Cortex of kidney (tissue), 1 donor: ENCODE measurements around the gene KDELR3.

Experiments
- DNase-seq: peaks from one replicate; lab custom pipeline; 2025; lab: John Stamatoyannopoulos, UW

KDELR3 gene

GRCh38 chr22:38440747-38441350, 27.0 kb upstream of the KDELR3 start:
- no peak for DNase-seq

GRCh38 chr22:38441620-38442287, 26.1 kb upstream of the KDELR3 start:
- DNase-seq, result no peak

- no peak for DNase-seq
Measured at GRCh38 chr22:38442967-38443627, 24.8 kb upstream of the KDELR3 start.

GRCh38 chr22:38443628-38444521, 24.0 kb upstream of the KDELR3 start:
- no peak for DNase-seq

GRCh38 chr22:38444783-38445182, 23.1 kb upstream of the KDELR3 start:
- no peak for DNase-seq

- no peak for DNase-seq
Measured at GRCh38 chr22:38446018-38446601, 21.8 kb upstream of the KDELR3 start.

GRCh38 chr22:38448945-38449745, 18.8 kb upstream of the KDELR3 start:
- no peak for DNase-seq

- no peak for DNase-seq
Measured at GRCh38 chr22:38449776-38450175, 18.1 kb upstream of the KDELR3 start.

- no peak for DNase-seq
Measured at GRCh38 chr22:38450234-38450797, 17.6 kb upstream of the KDELR3 start.

GRCh38 chr22:38451404-38451803, 16.5 kb upstream of the KDELR3 start:
- no peak for DNase-seq

- DNase-seq, result no peak
Measured at GRCh38 chr22:38451864-38452263, 16.0 kb upstream of the KDELR3 start.

- no peak for DNase-seq
Measured at GRCh38 chr22:38452373-38453065, 15.4 kb upstream of the KDELR3 start.

GRCh38 chr22:38453066-38453672, 14.7 kb upstream of the KDELR3 start:
- no peak for DNase-seq

GRCh38 chr22:38453996-38454352, 13.9 kb upstream of the KDELR3 start:
- DNase-seq, result no peak

- DNase-seq, result no peak
Measured at GRCh38 chr22:38454353-38455075, 13.4 kb upstream of the KDELR3 start.

GRCh38 chr22:38455076-38455529, 12.8 kb upstream of the KDELR3 start, which contains the start of gene KCNJ4:
Gene KCNJ4 (minus strand): TSS chr22:38455199. CDS start chr22:38428132, 27,067 bp downstream.
- no peak for DNase-seq

GRCh38 chr22:38455530-38456271, 12.2 kb upstream of the KDELR3 start:
- no peak for DNase-seq

- no peak for DNase-seq
Measured at GRCh38 chr22:38456272-38456835, 11.5 kb upstream of the KDELR3 start.
